Glutamatergic neuron (in vitro differentiated cells): ENCODE measurements around the gene RTN4RL2. TPM values are rescaled to one million over a fixed set of nuclear protein-coding genes. Genes with fewer than 3 reads are reported as not detected.

Source experiments
- DNase-seq: peaks from one replicate; pipeline ENCODE4 v3.0.0; 2022
- H3K27ac Mint-ChIP-seq: one replicate; pipeline ENCODE4 v1.8.0; 2020; ENCODE audit warnings: mild to moderate bottlenecking, mixed read lengths, inconsistent platforms; ENCODE audit not compliant: unreplicated experiment
- H3K27me3 Mint-ChIP-seq: one replicate; pipeline ENCODE4 v1.8.0; 2020; ENCODE audit warnings: mild to moderate bottlenecking, moderate library complexity, mixed read lengths, inconsistent platforms; ENCODE audit not compliant: unreplicated experiment
- H3K36me3 Mint-ChIP-seq: one replicate; pipeline ENCODE4 v1.8.0; 2020; ENCODE audit warnings: mild to moderate bottlenecking, mixed read lengths, inconsistent platforms; ENCODE audit not compliant: unreplicated experiment
- H3K4me1 Mint-ChIP-seq: one replicate; pipeline ENCODE4 v1.8.0; 2020; ENCODE audit warnings: mild to moderate bottlenecking, low read depth, mixed read lengths, inconsistent platforms; ENCODE audit not compliant: unreplicated experiment
- H3K4me3 Mint-ChIP-seq: one replicate; pipeline ENCODE4 v1.8.0; 2020; ENCODE audit warnings: mild to moderate bottlenecking, mixed read lengths, inconsistent platforms; ENCODE audit not compliant: unreplicated experiment
- H3K9me3 Mint-ChIP-seq: one replicate; pipeline ENCODE4 v1.8.0; 2020; ENCODE audit warnings: mild to moderate bottlenecking, moderate library complexity, mixed read lengths, inconsistent platforms; ENCODE audit not compliant: unreplicated experiment
- total RNA-seq: library from RNA; stranded (reverse); fragmentation: NEBNext Ultra II Directional; extraction: Animal tissue kit (Norgen Biotek cat#: 25700); gene quantifications from one replicate; pipeline ENCODE4 v1.2.1, GENCODE V29; 2021; ENCODE audit not compliant: unreplicated experiment
- TF ChIP-seq, protein P1 (sequence below): fragments of 200-600 bp; sonication (generic); IDR thresholded peaks from one replicate; pipeline ENCODE4 v1.5.0; 2021; ENCODE audit not compliant: partially characterized antibody, unreplicated experiment

Gene RTN4RL2
- total RNA-seq, 1 donor from 2014 or later, result 119 TPM

DNA sequence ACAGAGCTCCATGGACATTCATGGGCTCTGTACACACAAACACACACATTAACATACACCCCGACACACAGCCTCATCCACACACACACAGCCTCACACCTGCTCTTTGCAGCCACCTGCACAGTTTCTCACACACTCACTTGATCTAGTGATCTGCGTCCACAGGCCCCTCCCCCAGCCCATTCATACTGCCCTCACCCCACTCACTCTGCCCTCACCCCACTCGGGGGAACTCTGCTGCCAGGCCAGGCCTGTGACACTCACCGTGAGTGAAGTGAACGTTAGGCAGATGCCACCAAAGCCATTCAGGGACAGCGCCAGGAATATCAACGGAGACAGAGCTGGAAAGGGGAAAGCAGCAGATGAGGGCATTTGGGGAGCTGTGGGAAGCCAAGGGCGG is 40.2 kb downstream of the RTN4RL2 start:
- no peak for DNase-seq
- Mint-ChIP-seq H3K27ac (peak overlapping the region; percentile 10), H3K27me3 (peaks cover 6% of the 10 kb centered on the region), H3K4me1 (peaks cover 36% of the 10 kb centered on the region), H3K4me3 (peak overlapping the region; percentile 68), H3K9me3 (peaks cover 13% of the 10 kb centered on the region), H3K36me3 (no peaks in the 10 kb centered on the region)
- TF ChIP-seq, protein P1, sequence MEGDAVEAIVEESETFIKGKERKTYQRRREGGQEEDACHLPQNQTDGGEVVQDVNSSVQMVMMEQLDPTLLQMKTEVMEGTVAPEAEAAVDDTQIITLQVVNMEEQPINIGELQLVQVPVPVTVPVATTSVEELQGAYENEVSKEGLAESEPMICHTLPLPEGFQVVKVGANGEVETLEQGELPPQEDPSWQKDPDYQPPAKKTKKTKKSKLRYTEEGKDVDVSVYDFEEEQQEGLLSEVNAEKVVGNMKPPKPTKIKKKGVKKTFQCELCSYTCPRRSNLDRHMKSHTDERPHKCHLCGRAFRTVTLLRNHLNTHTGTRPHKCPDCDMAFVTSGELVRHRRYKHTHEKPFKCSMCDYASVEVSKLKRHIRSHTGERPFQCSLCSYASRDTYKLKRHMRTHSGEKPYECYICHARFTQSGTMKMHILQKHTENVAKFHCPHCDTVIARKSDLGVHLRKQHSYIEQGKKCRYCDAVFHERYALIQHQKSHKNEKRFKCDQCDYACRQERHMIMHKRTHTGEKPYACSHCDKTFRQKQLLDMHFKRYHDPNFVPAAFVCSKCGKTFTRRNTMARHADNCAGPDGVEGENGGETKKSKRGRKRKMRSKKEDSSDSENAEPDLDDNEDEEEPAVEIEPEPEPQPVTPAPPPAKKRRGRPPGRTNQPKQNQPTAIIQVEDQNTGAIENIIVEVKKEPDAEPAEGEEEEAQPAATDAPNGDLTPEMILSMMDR, result no peak

DNA sequence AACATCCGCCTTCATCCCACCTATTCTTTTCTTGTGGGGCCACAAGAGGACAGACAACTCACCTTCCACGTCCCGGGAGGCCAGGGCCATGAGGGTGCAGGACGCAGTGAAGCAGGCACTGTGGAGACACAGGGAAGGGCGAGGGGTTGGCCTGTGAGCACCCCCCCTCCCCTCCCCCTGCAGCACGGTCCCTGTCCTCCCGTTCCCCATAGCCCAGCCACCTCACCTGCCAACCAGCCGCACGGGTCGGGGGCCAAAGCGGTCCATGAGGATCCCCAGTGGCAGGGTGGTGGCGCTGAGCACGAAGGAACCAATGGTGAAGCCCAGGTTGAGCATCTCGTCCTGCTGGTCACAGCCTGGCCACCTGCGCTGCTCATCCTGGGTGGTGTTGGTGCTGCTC is 40.6 kb downstream of the RTN4RL2 start:
- DNase-seq, result no peak
- Mint-ChIP-seq H3K27me3 (peaks cover 6% of the 10 kb centered on the region), H3K4me1 (peaks cover 35% of the 10 kb centered on the region), H3K36me3 (no peaks in the 10 kb centered on the region), H3K4me3 (no peak overlapping the region), H3K27ac (peak overlapping the region; percentile 10), H3K9me3 (peaks cover 13% of the 10 kb centered on the region)
- TF ChIP-seq, protein P1, result no peak

DNA sequence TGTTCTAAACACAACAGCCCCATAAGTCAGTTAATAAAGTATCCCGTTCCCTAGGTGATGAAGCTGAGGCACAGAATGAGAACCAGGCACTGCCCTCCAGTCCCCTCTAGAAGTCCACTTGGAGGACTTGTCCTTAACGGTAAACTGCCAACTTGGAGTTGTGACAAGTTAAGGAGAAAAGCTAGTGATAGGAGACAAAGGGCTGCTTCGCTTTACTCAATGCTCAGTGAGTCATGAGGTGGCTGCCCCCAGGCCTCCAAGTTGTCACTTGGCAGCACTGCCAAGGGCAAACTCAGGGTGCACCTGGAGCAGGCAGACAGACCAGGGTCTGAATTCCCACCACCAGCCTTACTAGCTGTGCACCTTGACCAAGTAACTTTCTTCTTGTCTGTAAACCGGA is 41.6 kb downstream of the RTN4RL2 start:
- Mint-ChIP-seq H3K36me3 (no peaks in the 10 kb centered on the region), H3K27ac (no peak overlapping the region), H3K9me3 (peaks cover 11% of the 10 kb centered on the region), H3K4me1 (peaks cover 26% of the 10 kb centered on the region), H3K4me3 (no peak overlapping the region), H3K27me3 (peaks cover 6% of the 10 kb centered on the region)
- TF ChIP-seq, protein P1, result no peak
- no peak for DNase-seq

DNA sequence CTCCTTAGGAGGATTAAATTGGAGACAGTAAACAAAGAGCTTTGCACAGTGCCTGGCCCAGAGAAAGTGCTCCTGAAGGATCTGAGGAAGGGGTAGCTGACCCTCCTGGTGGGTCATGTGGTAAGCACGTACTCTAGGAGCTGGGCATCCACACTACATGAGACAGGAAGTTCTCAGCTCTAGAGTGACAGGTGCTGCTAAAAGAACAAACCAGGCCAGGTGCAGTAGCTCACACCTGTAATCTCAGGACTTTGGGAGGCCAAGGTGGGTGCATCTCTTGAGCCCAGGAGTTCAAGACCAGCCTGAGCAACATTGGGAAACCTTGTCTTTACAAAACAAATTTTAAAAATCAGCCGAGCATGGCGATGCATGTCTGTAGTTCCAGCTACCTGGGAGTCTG is 42.0 kb downstream of the RTN4RL2 start:
- no peak overlapping the region for H3K27ac Mint-ChIP-seq
- no peaks in the 10 kb centered on the region for H3K36me3 Mint-ChIP-seq
- DNase-seq, result no peak
- H3K4me1 Mint-ChIP-seq, result peaks cover 22% of the 10 kb centered on the region
- H3K27me3 Mint-ChIP-seq, result peaks cover 6% of the 10 kb centered on the region
- H3K4me3 Mint-ChIP-seq, result no peak overlapping the region
- H3K9me3 Mint-ChIP-seq, result peaks cover 10% of the 10 kb centered on the region
- TF ChIP-seq, protein P1, result no peak

DNA sequence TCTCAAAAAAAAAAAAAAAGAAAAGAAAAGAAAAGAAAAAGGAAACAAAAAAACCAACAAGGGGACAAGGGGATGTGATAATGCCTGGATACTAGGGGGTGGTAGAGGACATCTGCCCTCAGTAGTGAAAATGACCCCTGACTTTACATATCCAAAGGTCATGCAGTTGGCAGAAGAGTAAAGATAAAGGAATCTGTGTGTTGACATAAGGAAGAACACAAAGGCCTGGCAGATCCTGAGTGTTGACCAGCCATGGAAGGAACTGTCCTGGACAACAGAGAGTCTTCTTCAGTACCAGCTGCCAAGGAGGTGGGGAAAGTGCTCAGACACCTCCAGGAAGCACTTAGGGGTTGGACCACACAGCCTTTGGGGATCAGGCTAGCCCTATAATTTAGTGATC is 42.5 kb downstream of the RTN4RL2 start:
- H3K27me3 Mint-ChIP-seq, result peaks cover 4% of the 10 kb centered on the region
- H3K4me3 Mint-ChIP-seq, result no peak overlapping the region
- no peak overlapping the region for H3K27ac Mint-ChIP-seq
- H3K36me3 Mint-ChIP-seq, result no peaks in the 10 kb centered on the region
- H3K9me3 Mint-ChIP-seq, result peaks cover 9% of the 10 kb centered on the region
- no peak for DNase-seq
- peaks cover 17% of the 10 kb centered on the region for H3K4me1 Mint-ChIP-seq
- TF ChIP-seq, protein P1, result no peak
